Measurements from ENCODE around the gene MORN5. TPM values are rescaled to one million over a fixed set of nuclear protein-coding genes. Genes with fewer than 3 reads are reported as not detected.

Gene MORN5
- total and polyA plus RNA-seq, 9 of the 15 experiments (the other 6 are each of a cell fraction or from before 2014, with no cell fraction given) = not detected

GRCh38 chr9:122222791-122223190 lies 63.1 kb downstream of the MORN5 start (continued):
- no peak for TF ChIP-seq HNRNPL (IDR thresholded peaks at IDR 0.05; ENCODE audit: low read depth, low read length)
- no peak for TF ChIP-seq ZC3H11A (IDR thresholded peaks at IDR 0.05; ENCODE audit: low read depth, low read length)
- no peak for TF ChIP-seq KAT8 (IDR thresholded peaks at IDR 0.05; ENCODE audit: low read depth)
- no peak for TF ChIP-seq WHSC1 (IDR thresholded peaks at IDR 0.05; ENCODE audit: low read length)
- TF ChIP-seq SMAD1 (IDR thresholded peaks at IDR 0.05; ENCODE audit: low read depth, low read length, partially characterized antibody) = no peak
- no peak for TF ChIP-seq BCOR (IDR thresholded peaks at IDR 0.05)
- TF ChIP-seq KAT2B (IDR thresholded peaks at IDR 0.05; ENCODE audit: low read depth, low read length) = no peak

GRCh38 chr9:122223435-122223834 lies 63.7 kb downstream of the MORN5 start:
- Histone ChIP-seq H2AFZ (ENCODE audit: low read depth, low read length) (peak overlapping the region; percentile 7; the same call in 1 of the 2 replicates), H3K27ac (ENCODE audit: extremely low read depth, low read depth, low read length) (no peak overlapping the region), H3K4me2 (ENCODE audit: insufficient read depth, low read length) (no peak overlapping the region), H3K79me2 (ENCODE audit: control insufficient read depth, insufficient read depth, low read length) (no peaks in the 10 kb centered on the region), H3K9ac (ENCODE audit: insufficient read depth in 1 of 2, low read depth in 2 of 2, low read length in 2 of 2) (no peak overlapping the region), H3K27me3 (ENCODE audit: control insufficient read depth in 2 of 2, insufficient read depth in 2 of 2, low read length in 2 of 2) (peaks cover 4 to 14% of the 10 kb centered on the region in 2 experiments; a peak in 3 of 5 replicates), H3K9me1 (ENCODE audit: control insufficient read depth, insufficient read depth, low read length) (no peaks in the 10 kb centered on the region), H4K20me1 (replicated peaks; ENCODE audit: control insufficient read depth, insufficient read depth, low read length) (no peaks in the 10 kb centered on the region), H3K4me1 (replicated peaks in 1 of 2; ENCODE audit: control insufficient read depth in 2 of 2, insufficient read depth in 2 of 2, low read length in 2 of 2) (peaks cover 13 to 39% of the 10 kb centered on the region in 2 experiments), H3K4me3 (no peak overlapping the region), H3K9me3 (replicated peaks; ENCODE audit: control insufficient read depth, insufficient read depth, low read depth, low read length) (peaks cover 2% of the 10 kb centered on the region; the same call in 1 of the 2 replicates), H3K36me3 (ENCODE audit: control insufficient read depth, insufficient read depth, low read length) (no peaks in the 10 kb centered on the region)
- POLR2A ChIA-PET = interaction anchor here (0.6 to 1.1 kb wide), 3 partner anchors 22 to 319 kb away, joined by 3 to 5 read pairs (median 4); no protein-coding TSS in a partner anchor
- WGBS (ENCODE audit: insufficient coverage, low coverage, missing lambda C conversion rate) = 24% methylated on average over 3 of the region's 5 CpGs
- no peak; the same call in 2 of the 3 replicates for ATAC-seq
- FAIRE-seq = no peak
- intact Hi-C loops (cut with micrococcal nuclease) = no loop called here
- in situ Hi-C loops (cut with MboI) = loop anchor here (10.0 kb wide), 1 partner anchor 1959 kb away; no protein-coding TSS in a partner anchor
- CTCF ChIA-PET (ENCODE audit: low intra/inter-chr PET ratio) = no interaction called here
- DNase-seq (ENCODE audit: extremely low read depth in 1 of 4, low spot score in 3 of 4) = no peak
- BruUV-seq (replicated peaks) = no TSS peak
- TF ChIP-seq ZSCAN29 (IDR thresholded peaks at IDR 0.05) (no peak), GTF2F1 (IDR thresholded peaks at IDR 0.05; ENCODE audit: low read depth, low read length) (no peak), TFAM (CRISPR knock-in tag; conservative IDR thresholded peaks at IDR 0.05) (no peak), SAP30 (IDR thresholded peaks at IDR 0.05; ENCODE audit: borderline replicate concordance, insufficient read depth, low read depth, low read length, poor library complexity, severe bottlenecking) (no peak), TBL1XR1 (IDR thresholded peaks at IDR 0.05; ENCODE audit: low read length in 2 of 2) (no peak), THRA (IDR thresholded peaks at IDR 0.05) (no peak), SRSF3 (IDR thresholded peaks at IDR 0.05; ENCODE audit: insufficient read depth, low read length) (no peak), HNRNPLL (IDR thresholded peaks at IDR 0.05; ENCODE audit: low read depth, low read length, poor library complexity, severe bottlenecking) (no peak), ERF (CRISPR knock-in tag; IDR thresholded peaks at IDR 0.05) (no peak), ZMIZ1 (IDR thresholded peaks at IDR 0.05; ENCODE audit: low read depth in 2 of 2, low read length in 2 of 2) (no peak), CHD4 (IDR thresholded peaks at IDR 0.05; ENCODE audit: insufficient read depth, insufficient replicate concordance, low read depth, low read length, poor library complexity, severe bottlenecking) (no peak)

Data from K562 (cell line).